Measurements from ENCODE around the gene GGT7.

DNA sequence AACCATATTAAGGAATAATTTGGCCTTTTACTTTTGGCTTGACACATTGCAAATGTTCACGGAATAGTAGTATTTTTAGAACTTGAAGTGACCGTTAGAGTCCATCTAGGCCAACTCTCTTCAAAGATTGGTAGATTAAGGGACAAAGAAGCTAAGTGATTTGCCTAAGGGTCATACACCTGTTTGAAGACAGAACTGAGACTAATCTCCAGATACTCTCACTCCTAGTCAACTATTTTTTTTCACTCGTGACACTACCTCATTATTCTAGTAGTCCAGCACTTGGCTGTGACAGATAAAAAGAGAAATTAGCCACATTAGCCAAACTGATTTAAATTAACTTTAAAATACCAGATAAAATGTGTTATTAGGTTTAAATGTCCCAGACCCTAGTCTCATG, 14.4 kb upstream of the GGT7 start:
- TF ChIP-seq, protein P1, sequence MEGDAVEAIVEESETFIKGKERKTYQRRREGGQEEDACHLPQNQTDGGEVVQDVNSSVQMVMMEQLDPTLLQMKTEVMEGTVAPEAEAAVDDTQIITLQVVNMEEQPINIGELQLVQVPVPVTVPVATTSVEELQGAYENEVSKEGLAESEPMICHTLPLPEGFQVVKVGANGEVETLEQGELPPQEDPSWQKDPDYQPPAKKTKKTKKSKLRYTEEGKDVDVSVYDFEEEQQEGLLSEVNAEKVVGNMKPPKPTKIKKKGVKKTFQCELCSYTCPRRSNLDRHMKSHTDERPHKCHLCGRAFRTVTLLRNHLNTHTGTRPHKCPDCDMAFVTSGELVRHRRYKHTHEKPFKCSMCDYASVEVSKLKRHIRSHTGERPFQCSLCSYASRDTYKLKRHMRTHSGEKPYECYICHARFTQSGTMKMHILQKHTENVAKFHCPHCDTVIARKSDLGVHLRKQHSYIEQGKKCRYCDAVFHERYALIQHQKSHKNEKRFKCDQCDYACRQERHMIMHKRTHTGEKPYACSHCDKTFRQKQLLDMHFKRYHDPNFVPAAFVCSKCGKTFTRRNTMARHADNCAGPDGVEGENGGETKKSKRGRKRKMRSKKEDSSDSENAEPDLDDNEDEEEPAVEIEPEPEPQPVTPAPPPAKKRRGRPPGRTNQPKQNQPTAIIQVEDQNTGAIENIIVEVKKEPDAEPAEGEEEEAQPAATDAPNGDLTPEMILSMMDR (IDR thresholded peaks at IDR 0.05) = no peak
- no peak for TF ChIP-seq POLR2A (IDR thresholded peaks at IDR 0.05)
